Spleen (tissue), 11 donors: Measurements from ENCODE around the gene ABCG4. TPM values are rescaled to one million over a fixed set of nuclear protein-coding genes. Genes with fewer than 3 reads are reported as not detected.

ENCODE experiments used
- DNase-seq: peaks from one replicate; pipeline ENCODE4 v3.0.0-alpha.2; 2020
- H3K27ac ChIP-seq, 8 donors: fragments of 200-600 bp; sonication (generic) in 7 of 8; 1 replicate in 4 of 8; 2 replicates in 4 of 8; pipeline versions ENCODE4 v1.5.0 to v1.8.0; 2016 to 2021; ENCODE audit warnings: inconsistent platforms in 4 of 8, mild to moderate bottlenecking in 4 of 8, moderate library complexity in 1 of 8
- H3K27me3 ChIP-seq, 7 donors: fragments of 200-600 bp; sonication (generic) in 6 of 7; replicated peaks in 1 of 7; 1 replicate in 4 of 7; 2 replicates in 3 of 7; pipeline versions ENCODE4 v1.5.0 to v1.8.0; 2016 to 2021; ENCODE audit warnings: inconsistent platforms in 3 of 7, mild to moderate bottlenecking in 1 of 7
- H3K36me3 ChIP-seq, 6 donors: fragments of 200-600 bp; sonication (generic) in 5 of 6; 1 replicate in 4 of 6; 2 replicates in 2 of 6; pipeline versions ENCODE4 v1.5.0 to v1.8.0; 2016 to 2021; ENCODE audit warnings: inconsistent platforms in 2 of 6
- H3K4me1 ChIP-seq, 6 donors: fragments of 200-600 bp; sonication (generic) in 5 of 6; 1 replicate in 3 of 6; 2 replicates in 3 of 6; pipeline versions ENCODE4 v1.5.0 to v1.8.0; 2016 to 2021; ENCODE audit warnings: inconsistent platforms in 3 of 6
- H3K4me3 ChIP-seq, 8 donors: fragments of 200-600 bp; sonication (generic) in 7 of 8; 1 replicate in 4 of 8; 2 replicates in 4 of 8; pipeline versions ENCODE4 v1.5.0 to v1.8.0; 2016 to 2021; ENCODE audit warnings: inconsistent platforms in 4 of 8, mild to moderate bottlenecking in 4 of 8, moderate library complexity in 2 of 8
- H3K9me3 ChIP-seq, 8 donors: fragments of 200-600 bp; sonication (generic) in 7 of 8; 1 replicate in 4 of 8; 2 replicates in 4 of 8; pipeline versions ENCODE4 v1.5.0 to v1.8.0; 2016 to 2021; ENCODE audit warnings: inconsistent platforms in 4 of 8
- CTCF ChIP-seq, 11 experiments: fragments of 200-600 bp in 7 of 11; fragments of 450-650 bp in 4 of 11; sonication (generic) in 4 of 11; IDR thresholded peaks in 8 of 11; conservative IDR thresholded peaks in 3 of 11; 1 replicate in 7 of 11; 2 replicates in 4 of 11; pipeline versions ENCODE4 v1.4.0 to v1.8.0; 2016 to 2021; ENCODE audit warnings: antibody characterized with exemption in 11 of 11, inconsistent platforms in 4 of 11, mild to moderate bottlenecking in 1 of 11
- POLR2A ChIP-seq, 3 donors: fragments of 450-650 bp; IDR thresholded peaks; one replicate each; pipeline ENCODE4 v1.5.1; 2017; ENCODE audit warnings: antibody characterized with exemption in 3 of 3, mild to moderate bottlenecking in 1 of 3
- POLR2AphosphoS5 ChIP-seq, 3 donors: sonication (generic); formaldehyde crosslinking; IDR thresholded peaks; one replicate each; pipeline ENCODE4 v1.5.1; 2017; ENCODE audit warnings: antibody characterized with exemption in 3 of 3
- WGBS, 5 donors: extraction: QIAGEN DNeasy Blood & Tissue Kit in 3 of 5; methylation state at CpG; one replicate each; pipeline versions ENCODE4 v1.1.5 to v1.1.7; 2013 to 2018; 5-methylcytosine and 5-hydroxymethylcytosine counted together
- intact Hi-C: fragments of 100-400 bp; cut with DNase I; formaldehyde crosslinking; loops from one replicate; pipeline ENCODE4 v1.15.0; 2023; ENCODE audit warnings: low total_unique reads
- polyA plus RNA-seq, 3 donors: library from polyadenylated mRNA; stranded (reverse); fragments of 200-250 nt; gene quantifications; one replicate each; pipeline ENCODE4 v1.2.1, GENCODE V29; 2013
- total RNA-seq, 7 donors: library from RNA; depleted of rRNA in 3 of 7; stranded (reverse); fragments of >200 nt in 3 of 7; fragmentation: NEBNext Ultra II Directional in 4 of 7; extraction: Animal tissue kit (Norgen Biotek cat#: 25700) in 4 of 7; gene quantifications; one replicate each; pipeline versions ENCODE4 v1.1.0 to v1.2.1, GENCODE V29; 2016 to 2021
- donor health status: healthy with polysubstance abuse.
- donor health status: DM: no; HTN: no; CAD: no; lungs with moderate emphysema.
- donor health status: DM: no; HTN: no; CAD: no.
- donor health status: Bipolar disorder and iron deficiency.
- donor health status: healthy.
- donor health status: DM: no; HTN: no; CAD: no.
- donor health status: DM: yes; HTN: yes; CAD: no.

The ABCG4 gene
- total and polyA plus RNA-seq, 10 donors, result 0.03 to 0.32 (median 0.20) TPM; not detected in 4

DNA sequence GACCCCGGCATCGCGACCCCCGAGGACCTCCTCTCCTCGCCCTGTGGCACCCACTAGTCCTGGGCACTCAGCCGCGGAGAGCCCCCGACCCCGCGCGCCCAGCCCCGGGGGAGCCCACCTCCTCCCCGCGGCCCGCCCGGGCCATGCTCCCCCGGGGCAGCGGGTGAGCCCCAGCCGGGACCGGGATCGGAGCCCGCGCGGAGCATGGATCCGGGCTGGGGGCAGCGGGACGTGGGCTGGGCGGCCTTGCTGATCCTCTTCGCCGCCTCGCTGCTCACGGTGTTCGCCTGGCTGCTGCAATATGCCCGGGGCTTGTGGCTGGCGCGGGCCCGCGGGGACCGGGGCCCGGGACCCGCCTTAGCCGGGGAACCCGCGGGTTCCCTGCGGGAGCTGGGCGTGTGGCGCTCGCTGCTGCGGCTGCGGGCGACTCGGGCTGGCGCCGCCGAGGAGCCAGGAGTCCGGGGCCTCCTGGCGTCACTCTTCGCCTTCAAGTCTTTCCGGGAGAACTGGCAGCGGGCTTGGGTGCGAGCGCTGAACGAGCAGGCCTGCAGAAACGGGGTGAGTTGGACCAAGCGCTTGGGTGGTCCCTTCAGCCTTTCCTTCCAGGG is 41.2 kb upstream of the ABCG4 start:
- Histone ChIP-seq H3K27ac (peak overlapping the region; percentile 66 to 94 (median 86)), H3K4me3 (peak overlapping the region; percentile 82 to 99 (median 96)), H3K36me3 (peaks cover 0 to 33% (median 19%) of the 10 kb centered on the region in 6 donors), H3K4me1 (peaks cover 26 to 70% (median 52%) of the 10 kb centered on the region in 6 donors), H3K27me3 (no peaks in the 10 kb centered on the region), H3K9me3 (no peaks in the 10 kb centered on the region)
- no peak for TF ChIP-seq POLR2A (IDR thresholded peaks at IDR 0.05)
- no peak for TF ChIP-seq CTCF (IDR thresholded peaks at IDR 0.05 in 8 of 11, conservative IDR thresholded peaks at IDR 0.05 in 3 of 11)
- no peak for TF ChIP-seq POLR2AphosphoS5 (IDR thresholded peaks at IDR 0.05)
- WGBS, 5 donors, result 0 to 1% (median 1%) methylated on average over 22 to 65 of the region's 65 CpGs
- intact Hi-C loops, result no loop called here
- DNase-seq, result no peak

DNA sequence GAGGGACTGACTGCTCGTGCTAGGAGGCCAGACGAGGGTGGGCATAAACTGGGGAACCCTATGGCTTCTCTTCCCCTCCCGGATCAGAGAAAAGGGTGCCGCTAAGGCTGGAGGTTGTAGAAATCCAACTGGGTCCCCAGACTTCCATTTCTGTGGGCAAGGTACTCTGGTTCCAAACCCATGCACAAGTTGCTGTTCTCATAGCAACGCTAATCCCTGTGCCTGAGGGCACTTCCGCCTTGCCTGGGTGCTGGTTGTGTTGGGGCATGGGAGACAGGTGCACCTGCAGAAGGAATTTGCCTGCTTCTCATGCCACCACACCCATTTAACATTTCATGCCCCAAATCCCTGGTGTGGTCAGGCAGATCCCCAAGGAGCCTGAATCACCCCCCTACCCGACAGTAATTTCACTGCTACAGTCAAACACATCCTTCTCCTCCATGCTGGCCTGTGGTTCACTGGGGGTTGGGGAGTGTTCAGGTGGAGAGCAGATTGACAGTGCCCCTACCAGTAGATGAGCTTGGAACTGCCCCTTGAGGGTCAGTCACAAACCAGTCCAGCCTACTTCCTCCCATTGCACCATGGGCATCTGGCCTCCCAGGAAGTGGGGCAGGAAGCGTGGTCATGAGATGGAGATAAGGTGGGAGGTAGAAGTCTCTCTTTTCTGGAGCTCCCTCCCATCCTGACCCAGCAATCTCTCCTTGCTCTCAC is 40.6 kb upstream of the ABCG4 start:
- peak; percentile 85 for DNase-seq
- intact Hi-C loops, result no loop called here
- H3K4me1 ChIP-seq, result peaks cover 20 to 64% (median 45%) of the 10 kb centered on the region in 6 donors
- peak overlapping the region in 7 of 8 donors; percentile 79 to 94 (median 86) for H3K27ac ChIP-seq
- 10 to 18% (median 16%) methylated on average over 7 to 8 of the region's 8 CpGs for WGBS, 5 donors
- TF ChIP-seq CTCF (IDR thresholded peaks at IDR 0.05 in 8 of 11, conservative IDR thresholded peaks at IDR 0.05 in 3 of 11) (no peak), POLR2A (IDR thresholded peaks at IDR 0.05) (no peak), POLR2AphosphoS5 (IDR thresholded peaks at IDR 0.05) (no peak)
- no peaks in the 10 kb centered on the region for H3K27me3 ChIP-seq
- H3K36me3 ChIP-seq, result peaks cover 0 to 40% (median 25%) of the 10 kb centered on the region in 6 donors
- H3K4me3 ChIP-seq, result peak overlapping the region; percentile 82 to 99 (median 96)
- H3K9me3 ChIP-seq, result no peaks in the 10 kb centered on the region

DNA sequence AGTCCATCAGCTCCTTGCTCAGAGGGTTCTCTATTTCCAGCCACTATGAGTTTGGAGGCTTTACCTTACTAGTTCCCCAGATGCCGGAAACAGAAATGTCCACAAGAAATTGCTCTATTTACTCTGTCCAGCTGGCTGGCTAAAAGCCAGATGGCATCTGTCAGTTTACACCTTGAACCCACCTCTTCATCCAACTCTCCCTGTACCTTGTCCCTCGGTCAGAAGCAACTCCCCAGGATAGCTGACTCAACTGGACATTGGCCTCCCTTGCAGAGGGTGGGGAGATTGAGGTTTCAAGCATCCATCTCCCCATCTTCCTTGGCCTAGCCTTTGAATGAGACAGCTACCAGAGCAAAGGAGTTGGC is 40.0 kb upstream of the ABCG4 start:
- 67 to 89% (median 82%) methylated on average over 2 of the region's 2 CpGs for WGBS, 5 donors
- Histone ChIP-seq H3K4me3 (peak overlapping the region in 7 of 8 donors; percentile 82 to 99 (median 95)), H3K9me3 (no peaks in the 10 kb centered on the region), H3K36me3 (peaks cover 0 to 45% (median 31%) of the 10 kb centered on the region in 6 donors), H3K4me1 (peaks cover 19 to 60% (median 41%) of the 10 kb centered on the region in 6 donors), H3K27me3 (no peaks in the 10 kb centered on the region), H3K27ac (peak overlapping the region in 5 of 8 donors; percentile 85 to 94 (median 90))
- intact Hi-C loops, result no loop called here
- DNase-seq, result peak; percentile 21
- no peak for TF ChIP-seq CTCF (IDR thresholded peaks at IDR 0.05 in 8 of 11, conservative IDR thresholded peaks at IDR 0.05 in 3 of 11)

DNA sequence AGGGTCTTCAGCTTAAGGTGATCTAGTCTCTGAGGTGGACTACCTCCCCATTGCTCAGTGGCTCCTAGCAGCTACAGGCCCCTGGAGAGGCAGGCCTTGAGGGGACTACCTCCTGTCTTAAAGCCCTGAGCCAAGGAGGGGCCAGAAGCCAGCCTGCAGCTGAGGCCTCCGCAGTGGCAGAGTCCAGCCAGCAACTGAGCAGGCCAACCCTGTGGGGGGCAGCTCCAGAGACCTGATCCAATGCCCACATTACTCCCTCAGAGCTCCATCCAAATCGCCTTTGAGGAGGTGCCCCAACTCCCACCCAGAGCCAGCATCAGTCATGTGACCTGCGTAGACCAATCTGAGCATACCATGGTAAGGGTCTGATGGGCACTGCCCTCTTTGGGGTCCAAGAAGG is 39.0 kb upstream of the ABCG4 start:
- H3K27ac ChIP-seq, result peak overlapping the region in 1 of 8 donors; percentile 94
- peaks cover 19 to 66% (median 43%) of the 10 kb centered on the region in 6 donors for H3K4me1 ChIP-seq
- H3K27me3 ChIP-seq, result no peaks in the 10 kb centered on the region
- H3K4me3 ChIP-seq, result no peak overlapping the region
- no peaks in the 10 kb centered on the region for H3K9me3 ChIP-seq
- WGBS, 5 donors, result 89 to 100% (median 95%) methylated on average over 2 to 3 of the region's 3 CpGs
- peak; percentile 63 for DNase-seq
- H3K36me3 ChIP-seq, result peaks cover 0 to 55% (median 40%) of the 10 kb centered on the region in 6 donors
- TF ChIP-seq POLR2AphosphoS5 (IDR thresholded peaks at IDR 0.05) (no peak), CTCF (IDR thresholded peaks at IDR 0.05 in 8 of 11, conservative IDR thresholded peaks at IDR 0.05 in 3 of 11) (no peak), POLR2A (IDR thresholded peaks at IDR 0.05) (no peak)
- intact Hi-C loops, result no loop called here
